T-helper 9 cell (primary cell): ENCODE data around the gene AXL.
A peak's percentile ranks its signal among the peaks of the same experiment; 100 is the strongest.
"Not testable (repeated sequence)": the region's sequence is repeated elsewhere in the genome, so short reads cannot be mapped to it uniquely, and the experiment has no call there.

ENCODE experiments used
- DNase-seq: peaks from one replicate; pipeline ENCODE4 v3.0.0-alpha.2; 2020
- total RNA-seq, 2 donors: gene quantifications; one replicate each; lab custom pipeline; 2026; lab: John Stamatoyannopoulos, UW

The AXL gene
- 0.14 to 0.24 reads per million in 2 donors for total RNA-seq

DNA sequence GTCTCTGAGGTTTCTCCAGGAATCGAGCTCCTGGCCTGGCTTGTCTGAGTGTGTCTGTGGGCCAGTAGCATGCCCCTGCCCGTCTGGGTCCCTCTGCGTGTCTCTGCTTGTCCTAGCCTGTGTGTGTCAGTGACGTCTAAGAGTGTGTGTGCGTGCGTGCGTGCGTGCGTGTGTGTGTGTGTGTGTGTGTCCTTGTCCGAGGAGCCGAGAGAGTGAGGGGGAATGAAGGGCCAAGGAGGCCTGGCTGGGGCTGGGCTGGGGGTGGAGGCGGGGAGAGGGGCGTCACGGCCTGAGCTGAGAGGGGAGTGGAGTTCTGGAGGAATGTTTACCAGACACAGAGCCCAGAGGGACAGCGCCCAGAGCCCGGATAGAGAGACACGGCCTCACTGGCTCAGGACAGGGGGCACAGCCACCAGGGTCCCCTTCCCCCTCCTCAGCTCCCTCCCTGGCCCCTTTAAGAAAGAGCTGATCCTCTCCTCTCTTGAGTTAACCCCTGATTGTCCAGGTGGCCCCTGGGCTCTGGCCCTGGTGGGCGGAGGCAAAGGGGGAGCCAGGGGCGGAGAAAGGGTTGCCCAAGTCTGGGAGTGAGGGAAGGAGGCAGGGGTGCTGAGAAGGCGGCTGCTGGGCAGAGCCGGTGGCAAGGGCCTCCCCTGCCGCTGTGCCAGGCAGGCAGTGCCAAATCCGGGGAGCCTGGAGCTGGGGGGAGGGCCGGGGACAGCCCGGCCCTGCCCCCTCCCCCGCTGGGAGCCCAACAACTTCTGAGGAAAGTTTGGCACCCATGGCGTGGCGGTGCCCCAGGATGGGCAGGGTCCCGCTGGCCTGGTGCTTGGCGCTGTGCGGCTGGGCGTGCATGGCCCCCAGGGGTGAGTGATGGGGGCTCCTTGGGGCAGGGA, at the start of gene AXL:
Gene AXL (plus strand): TSS at position 609 of the 893 bp plus-strand sequence. CDS start 170 bp downstream, at position 779.
- DNase-seq: no peak

DNA sequence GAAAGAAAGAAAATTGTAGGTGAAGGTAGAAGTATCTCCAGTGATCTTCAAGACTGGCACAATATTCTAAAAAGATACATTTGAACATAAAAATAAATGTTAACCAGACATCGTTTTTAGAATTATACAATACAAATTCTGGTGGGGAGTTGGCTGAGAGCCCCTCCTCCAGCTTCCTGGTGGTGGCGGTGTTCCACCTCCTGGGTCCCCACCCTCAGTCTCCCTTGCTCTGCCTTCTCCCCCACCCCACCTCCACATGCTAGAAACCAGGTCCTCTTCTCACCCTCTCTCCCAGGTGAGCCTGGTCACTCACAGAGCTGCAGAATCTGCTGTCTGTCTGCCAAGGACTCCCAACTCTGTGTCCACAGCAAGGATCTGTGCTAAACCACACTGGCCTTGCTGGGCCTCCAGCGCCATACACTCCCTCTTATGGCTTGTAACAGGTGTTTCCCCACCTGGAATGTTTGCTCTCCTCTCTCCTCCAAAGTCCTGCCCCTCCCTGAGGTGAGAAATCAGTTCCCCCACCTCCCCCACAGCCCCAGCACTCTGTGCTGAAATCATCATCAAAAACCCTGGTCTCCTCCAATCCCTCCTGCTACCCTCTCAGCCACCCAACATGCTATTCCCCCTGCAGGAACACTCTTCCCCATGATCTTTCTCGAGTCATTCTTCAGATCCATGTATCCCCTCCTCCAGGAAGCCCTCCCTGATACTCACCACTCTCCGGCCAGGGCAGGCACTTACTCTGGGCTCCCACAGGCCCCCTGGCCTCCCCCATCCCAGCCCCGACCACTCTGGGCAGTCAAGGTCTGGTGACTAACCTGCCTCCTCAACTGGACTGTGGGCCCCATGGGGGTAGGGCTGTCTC, 46.5 kb upstream of the AXL start:
- DNase-seq: no peak

DNA sequence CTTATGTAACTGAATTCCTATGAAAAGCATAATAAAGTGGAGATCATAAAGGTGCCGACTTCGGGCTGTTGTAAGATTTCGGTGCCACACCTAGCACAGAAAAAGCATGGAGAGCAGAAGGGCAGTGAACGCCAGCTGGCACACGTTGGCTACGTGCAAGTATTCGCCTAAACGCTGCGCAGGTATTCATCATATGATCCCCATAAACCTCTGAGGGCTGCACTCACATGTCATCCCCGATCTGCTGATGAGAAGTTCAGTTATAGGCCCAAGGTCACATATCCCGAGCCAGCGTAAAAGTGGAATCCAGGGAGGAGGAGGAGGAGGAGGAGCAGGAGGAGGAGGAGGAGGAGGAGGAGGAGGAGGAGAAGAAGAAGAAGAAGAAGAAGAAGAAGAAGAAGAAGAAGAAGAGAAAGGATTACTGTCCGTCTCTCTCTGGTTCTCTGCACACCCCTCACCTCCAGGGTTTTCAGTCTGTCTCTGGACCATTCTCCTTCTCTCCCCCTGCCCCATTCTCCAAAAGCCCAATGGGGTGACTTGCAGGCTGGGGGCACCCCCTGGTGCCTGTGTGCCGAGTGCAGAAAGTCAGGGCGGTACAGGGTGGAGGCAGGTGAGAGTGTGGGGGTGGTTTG, 44.6 kb upstream of the AXL start:
- no peak for DNase-seq

DNA sequence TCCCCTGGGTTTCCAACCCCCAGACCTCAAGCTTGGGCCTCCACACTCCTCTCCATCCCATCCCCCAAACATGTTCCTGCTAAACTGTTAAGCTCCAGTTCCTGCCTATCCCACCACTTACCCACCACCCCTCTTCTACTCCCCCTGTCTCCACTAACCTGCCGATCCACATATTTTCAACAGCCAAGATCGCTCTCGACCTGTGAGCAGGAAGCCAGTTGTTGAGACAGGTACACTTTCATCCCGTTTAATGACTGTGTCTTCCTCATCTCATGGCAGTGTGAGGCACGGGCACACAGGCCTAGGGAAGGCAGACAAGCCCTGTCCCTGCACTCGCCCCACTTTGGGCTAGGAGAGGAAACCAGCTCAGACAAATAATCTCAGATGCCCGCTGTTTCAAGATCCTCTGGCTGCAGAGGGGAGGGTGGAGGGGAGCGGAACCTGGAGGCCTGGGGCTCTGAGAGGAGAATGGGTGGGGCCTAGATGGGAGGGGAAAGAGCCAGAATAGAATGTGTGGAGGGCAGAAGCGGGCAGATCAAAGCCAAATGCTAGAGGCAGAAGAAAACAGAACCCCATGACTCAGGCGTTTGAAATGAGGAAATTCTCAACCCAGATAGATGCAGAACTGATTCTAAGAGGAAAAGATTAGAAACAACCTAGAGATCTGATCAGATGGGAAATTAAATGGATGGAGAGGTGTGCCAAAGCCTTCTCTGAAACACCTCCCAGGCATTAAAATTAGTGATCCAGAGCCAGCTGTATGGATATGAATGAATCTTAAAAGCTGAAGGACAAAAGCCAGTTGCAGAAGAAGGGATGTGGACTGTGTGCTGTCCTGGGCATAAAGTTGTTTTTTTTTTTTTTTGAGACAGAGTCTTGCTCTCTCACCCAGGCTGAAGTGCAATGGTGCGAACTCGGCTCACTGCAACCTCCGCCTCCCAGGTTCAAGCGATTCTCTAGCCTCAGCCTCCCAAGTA, 42.9 kb upstream of the AXL start:
- peak; percentile 5 for DNase-seq

DNA sequence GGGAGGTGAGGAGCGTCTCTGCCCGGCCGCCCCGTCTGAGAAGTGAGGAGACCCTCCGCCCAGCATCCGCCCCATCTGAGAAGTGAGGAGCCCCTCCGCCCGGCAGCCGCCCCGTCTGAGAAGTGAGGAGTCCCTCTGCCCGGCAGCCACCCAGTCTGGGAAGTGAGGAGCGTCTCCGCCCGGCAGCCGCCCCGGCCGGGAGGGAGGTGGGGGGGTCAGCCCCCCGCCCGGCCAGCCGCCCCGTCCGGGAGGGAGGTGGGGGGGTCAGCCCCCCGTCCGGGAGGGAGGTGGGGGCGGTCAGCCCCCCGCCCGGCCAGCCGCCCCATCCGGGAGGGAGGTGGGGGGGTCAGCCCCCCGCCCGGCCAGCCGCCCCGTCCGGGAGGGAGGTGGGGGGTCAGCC, 38.9 kb upstream of the AXL start:
- DNase-seq: not testable (repeated sequence)

DNA sequence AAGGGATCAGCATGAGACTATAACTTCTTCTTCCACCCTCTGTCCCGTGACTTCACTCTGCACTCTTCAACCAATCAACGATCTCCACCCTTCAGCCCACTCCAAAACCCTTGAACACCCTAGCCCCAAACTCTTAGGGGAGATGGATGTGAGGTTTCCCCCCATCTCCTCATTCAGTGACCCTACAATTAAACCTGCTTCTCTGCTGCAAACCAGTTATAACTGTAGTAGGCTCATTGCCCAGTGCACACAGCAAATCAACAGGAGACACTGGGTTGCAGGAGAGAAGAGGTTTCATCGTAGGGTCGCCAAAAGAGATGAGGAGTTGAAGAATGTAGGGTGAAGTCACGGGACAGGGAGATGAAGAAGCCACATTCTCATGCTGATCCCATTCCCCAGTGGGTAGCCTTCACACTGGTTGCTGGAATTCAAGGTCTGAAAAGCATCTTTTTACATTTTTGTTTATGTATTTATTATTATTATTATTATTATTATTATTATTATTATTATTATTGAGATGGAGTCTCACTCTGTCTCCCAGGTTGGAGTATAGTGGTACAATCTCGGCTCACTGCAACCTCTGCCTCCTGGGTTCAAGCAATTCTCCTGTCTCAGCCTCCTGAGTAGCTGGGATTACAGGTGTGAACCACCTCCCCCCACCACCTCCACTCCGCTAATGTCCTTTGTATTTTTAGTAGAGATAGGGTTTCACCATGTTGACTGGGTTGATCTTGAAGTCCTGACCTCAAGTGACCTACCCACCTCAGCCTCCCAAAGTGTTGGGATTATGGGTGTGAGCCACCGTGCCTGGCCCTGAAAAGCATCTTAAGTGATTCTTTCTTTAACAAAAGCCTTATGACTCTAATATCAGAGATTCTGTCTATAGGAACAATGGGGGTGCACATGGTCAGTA, 31.8 kb upstream of the AXL start:
- DNase-seq: no peak

DNA sequence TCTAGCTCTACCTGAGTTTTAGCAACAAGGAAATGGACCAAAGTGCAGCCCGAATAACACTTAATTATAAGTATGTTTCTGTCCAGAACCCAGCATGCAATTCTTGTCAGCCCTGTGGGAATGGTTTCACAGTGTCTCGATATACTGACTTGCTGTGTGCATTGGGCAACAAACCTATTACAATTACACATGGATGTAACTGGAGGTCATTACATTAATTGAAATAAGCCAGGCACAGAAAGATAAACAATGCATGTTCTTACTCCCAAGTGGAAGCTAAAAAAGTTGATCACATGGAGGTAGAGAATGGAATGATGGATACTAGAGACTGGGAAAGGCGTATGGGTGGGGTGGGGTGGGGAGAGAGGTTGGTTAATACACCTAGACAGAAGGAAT, 31.1 kb upstream of the AXL start:
- DNase-seq: no peak

DNA sequence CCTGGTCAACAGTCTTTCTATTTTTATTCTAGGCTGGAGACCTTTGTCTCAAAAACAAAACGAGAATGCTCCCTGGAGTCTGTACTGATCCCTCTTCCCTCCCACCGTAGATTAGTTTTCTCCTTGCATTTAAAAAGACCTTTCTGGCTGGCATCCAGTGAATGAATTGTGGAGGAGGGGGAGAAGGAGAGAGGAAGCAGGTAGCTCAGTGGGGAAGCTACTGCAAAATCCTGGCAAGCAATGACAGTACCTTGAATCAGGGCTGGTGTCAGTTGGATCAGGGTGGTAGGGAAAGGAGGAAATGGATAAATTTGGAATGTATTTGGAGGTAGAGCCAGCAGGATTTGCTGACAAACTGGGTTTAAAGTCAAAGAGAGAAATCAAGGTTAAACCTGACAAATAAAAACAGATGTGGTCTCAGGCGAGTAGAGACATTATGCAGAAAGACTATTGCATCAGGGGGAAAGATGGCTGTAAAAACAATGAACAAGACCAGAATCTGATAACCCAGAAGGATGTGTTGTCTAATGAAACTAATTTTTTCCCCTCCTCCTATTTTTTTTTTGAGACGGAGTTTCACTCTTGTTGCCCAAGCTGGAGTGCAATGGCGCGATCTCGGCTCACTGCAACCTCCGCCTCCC, 29.5 kb upstream of the AXL start:
- DNase-seq: no peak

DNA sequence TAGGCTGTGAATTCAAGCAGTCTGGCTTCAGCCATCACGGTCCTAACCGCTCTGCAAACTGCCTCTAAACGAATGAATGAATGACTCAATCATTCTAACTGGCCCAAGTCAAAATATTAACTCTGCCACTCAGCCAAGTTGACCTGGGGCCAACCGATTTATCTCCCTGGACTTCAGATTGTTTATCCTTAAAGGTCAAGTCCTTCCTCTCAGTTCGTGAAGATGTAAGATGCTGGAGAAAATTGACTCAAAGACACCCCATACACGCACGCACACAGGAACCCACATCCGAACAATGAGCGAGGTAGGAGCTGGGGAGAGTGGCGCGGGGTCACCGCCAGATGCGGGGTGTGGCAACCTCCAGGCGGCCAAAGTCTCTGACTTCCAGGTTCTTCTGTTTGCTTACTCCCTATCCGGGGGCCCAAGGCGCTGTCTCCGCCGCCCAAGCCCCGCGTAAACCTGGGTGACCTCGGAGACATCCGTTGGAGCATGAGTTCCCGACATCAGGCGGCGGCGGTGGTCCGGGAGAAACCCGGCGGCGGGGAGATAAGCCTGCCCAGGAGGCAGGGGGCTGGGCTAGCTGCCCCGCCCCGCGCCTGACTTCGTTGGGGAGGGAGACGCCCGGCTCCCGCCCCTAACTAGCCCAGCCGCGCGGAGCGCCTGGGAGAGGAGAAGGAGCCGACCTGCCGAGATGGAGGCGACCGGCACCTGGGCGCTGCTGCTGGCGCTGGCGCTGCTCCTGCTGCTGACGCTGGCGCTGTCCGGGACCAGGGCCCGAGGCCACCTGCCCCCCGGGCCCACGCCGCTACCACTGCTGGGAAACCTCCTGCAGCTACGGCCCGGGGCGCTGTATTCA, 26.2 kb upstream of the AXL start, which contains the start of gene CYP2S1:
Gene CYP2S1 (plus strand): TSS at position 646 of the 856 bp plus-strand sequence. CDS start 46 bp downstream, at position 692.
- peak; percentile 7 for DNase-seq

DNA sequence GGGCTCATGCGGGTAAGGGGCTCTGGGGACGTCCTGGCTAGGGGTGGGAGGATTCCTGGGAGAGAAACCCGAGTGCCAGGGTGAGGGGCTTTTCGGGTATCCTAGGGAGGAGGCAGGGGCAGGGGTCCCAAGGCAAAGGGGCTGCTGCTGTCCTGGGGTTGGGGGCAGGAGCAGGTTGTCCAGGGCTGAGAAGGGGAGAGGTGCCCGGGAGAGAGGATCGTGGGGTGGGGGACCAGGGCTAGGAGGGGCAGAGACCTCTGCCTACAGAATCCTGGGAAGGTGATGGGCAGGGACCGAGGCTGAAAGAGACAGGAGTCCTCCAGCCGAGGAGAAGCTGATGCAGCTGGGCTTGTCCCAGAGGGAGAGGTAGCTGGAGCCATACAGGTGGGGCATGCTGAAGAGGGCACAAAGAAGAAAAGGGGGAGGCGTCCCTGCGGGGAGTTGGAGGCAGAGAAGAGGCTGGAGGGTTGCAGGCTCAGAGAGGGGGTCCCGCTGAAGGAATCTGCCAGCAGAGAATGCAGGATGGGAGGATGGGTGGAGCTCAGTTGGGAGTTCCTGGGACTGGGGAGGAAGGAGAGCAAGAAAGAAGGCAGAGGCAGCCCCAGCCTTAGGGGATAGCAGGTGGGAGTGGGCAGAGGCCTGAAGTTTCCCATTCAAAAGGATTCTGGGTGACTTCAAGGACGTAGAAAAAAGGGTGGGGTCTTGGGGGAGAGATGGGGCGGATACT, 25.4 kb upstream of the AXL start:
- DNase-seq: no peak

DNA sequence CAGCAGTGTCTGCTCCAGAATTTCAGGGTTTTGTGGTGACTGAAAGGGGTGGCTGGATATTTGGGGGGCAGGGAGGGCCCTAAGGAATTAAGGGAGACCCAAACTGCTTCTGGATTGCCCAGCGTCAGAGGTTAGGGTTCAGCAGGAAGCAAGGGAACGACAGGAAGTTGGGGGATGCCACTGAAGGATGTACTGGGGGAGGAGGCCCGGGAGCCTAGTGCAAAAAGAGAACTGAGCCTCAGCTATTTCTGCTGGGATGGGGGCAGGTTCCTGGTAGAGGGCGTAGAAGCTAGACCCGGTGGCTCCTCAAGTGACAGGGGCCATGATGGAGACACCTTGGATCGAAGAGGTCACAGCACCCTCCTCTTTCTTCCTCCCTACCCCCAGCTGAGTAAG, 24.9 kb upstream of the AXL start:
- no peak for DNase-seq

DNA sequence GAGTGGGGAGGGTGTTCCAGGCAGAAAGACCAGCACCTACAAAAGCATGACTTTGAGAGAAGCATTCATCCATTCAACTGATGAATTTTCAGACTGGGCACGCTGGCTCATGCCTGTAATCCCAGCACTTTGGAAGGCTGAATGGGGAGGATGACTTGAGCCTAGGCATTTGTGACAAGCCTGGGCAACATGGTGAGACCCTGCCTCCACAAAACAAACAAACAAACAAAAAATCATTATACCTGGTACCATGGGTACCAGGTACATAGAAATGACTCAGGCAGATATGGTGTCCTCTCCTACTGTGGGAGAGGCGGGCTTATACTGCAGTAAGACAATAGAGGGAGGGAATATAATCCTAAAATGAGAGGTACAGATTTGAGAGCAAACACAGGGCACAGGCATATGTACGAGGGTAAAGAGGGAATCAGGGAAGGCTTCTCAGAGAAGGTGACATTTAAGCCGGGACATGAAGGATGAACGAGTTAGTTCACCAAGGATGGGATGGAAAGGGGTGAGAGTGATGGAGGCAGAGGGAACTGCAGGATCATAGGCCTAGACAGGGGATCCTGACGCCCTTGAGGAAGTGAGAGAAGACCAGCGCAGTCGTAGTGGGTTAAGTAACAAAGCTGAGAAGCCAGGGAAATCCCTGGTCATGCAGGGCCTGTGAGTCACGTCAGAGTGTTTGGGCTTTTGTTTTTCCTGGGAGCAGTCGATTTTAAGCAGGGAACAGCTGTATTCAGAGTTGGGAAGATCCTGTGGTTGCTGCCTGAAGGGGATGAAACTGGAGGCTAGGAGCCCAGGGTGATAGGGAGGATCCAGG, 23.1 kb upstream of the AXL start:
- no peak for DNase-seq

DNA sequence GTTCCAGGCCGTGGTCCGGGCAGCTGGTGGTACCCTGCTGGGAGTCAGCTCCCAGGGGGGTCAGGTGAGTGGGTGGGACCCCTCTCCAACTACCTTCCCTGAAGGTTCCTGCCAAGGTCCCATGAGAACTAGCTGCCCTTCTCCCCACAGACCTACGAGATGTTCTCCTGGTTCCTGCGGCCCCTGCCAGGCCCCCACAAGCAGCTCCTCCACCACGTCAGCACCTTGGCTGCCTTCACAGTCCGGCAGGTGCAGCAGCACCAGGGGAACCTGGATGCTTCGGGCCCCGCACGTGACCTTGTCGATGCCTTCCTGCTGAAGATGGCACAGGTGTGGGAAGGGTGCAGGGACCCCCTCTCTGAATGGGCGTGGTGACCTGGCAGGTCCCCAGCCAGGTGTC, 20.5 kb upstream of the AXL start:
- no peak for DNase-seq

DNA sequence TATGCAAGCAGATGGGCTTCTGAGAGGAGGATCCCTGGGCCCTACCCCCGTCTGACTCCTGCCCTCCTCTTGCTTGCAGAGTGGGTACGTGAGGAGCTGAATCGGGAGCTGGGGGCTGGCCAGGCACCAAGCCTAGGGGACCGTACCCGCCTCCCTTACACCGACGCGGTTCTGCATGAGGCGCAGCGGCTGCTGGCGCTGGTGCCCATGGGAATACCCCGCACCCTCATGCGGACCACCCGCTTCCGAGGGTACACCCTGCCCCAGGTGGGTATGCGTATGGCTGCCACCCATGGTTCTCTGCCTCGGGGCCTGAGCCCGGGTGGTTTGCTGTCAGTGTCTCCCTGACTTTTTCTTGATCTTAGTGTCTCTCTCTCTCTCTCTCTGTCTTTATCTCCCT, 15.7 kb upstream of the AXL start:
- no peak for DNase-seq

DNA sequence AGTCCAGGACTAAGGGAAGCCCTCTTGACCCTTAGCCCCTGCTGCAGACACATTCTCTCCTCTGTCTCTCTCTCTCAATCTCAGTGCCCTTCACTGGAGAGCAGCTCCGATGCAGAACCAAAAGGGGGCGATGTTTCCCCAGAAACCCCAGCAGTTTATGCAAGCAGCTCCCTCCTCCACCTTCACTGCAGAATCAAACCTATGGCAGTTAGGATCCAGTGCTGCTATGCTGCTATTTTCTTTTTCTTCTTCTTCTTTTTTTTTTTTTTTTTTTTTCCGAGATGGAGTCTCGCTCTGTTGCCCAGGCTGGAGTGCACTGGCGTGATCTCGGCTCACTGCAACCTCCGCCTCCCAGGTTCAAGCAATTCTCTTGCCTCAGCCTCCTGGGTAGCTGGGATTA, 14.7 kb upstream of the AXL start:
- DNase-seq: peak; percentile 76

DNA sequence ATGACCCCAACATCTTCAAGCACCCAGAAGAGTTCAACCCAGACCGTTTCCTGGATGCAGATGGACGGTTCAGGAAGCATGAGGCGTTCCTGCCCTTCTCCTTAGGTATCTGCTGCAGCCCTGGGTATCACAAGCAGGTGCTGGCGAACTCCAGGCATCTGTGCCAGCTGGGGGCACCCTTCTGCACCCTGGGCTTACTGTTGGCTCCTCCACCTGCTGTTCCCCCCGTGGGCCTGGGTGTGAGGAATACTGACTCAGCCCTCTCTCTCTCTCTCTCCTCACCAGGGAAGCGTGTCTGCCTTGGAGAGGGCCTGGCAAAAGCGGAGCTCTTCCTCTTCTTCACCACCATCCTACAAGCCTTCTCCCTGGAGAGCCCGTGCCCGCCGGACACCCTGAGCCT, 13.0 kb upstream of the AXL start:
- no peak for DNase-seq

DNA sequence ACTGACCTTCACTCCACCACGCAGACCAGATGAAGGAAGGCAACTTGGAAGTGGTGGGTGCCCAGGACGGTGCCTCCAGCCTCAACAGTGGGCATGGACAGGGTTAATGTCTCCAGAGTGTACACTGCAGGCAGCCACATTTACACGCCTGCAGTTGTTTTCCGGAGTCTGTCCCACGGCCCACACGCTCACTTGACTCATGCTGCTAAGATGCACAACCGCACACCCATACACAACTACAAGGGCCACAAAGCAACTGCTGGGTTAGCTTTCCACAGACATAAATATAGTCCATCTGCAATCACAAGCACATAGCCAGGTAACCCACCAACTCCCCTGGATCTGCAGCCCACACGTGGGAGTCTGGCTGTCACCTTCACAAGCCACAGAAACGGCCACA, 12.6 kb upstream of the AXL start:
- no peak for DNase-seq
